ENCODE measurements around the gene GOLT1A. TPM values are rescaled to one million over a fixed set of nuclear protein-coding genes. Genes with fewer than 3 reads are reported as not detected.
A peak's percentile ranks its signal among the peaks of the same experiment; 100 is the strongest.

GOLT1A gene
- total RNA-seq, 1 donor from 2014 or later, result 1.8 TPM

DNA sequence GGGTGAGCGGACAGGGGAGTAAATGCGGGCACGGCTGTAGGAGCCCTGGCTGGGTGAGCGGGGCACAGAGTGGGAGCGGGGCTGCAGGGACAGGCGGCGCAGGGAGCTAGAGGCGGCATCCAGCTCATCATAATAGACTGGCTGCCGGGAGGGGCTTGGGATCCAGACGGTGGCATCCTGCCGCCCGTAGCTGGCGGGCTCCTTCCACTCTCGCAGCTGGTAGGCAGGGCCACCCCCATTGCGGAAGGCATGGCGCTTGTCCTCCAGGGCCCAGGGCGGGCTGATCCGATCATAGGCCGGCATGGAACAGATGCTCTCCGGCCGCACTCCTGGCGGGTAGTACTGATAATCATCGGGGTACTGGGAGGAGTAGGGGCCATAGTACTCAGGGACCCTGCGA, 43.7 kb upstream of the GOLT1A start:
- no peak for FAIRE-seq
- TF ChIP-seq, protein P1, sequence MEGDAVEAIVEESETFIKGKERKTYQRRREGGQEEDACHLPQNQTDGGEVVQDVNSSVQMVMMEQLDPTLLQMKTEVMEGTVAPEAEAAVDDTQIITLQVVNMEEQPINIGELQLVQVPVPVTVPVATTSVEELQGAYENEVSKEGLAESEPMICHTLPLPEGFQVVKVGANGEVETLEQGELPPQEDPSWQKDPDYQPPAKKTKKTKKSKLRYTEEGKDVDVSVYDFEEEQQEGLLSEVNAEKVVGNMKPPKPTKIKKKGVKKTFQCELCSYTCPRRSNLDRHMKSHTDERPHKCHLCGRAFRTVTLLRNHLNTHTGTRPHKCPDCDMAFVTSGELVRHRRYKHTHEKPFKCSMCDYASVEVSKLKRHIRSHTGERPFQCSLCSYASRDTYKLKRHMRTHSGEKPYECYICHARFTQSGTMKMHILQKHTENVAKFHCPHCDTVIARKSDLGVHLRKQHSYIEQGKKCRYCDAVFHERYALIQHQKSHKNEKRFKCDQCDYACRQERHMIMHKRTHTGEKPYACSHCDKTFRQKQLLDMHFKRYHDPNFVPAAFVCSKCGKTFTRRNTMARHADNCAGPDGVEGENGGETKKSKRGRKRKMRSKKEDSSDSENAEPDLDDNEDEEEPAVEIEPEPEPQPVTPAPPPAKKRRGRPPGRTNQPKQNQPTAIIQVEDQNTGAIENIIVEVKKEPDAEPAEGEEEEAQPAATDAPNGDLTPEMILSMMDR (IDR thresholded peaks at IDR 0.05; ENCODE audit: insufficient read depth, low read length, severe bottlenecking), result no peak

DNA sequence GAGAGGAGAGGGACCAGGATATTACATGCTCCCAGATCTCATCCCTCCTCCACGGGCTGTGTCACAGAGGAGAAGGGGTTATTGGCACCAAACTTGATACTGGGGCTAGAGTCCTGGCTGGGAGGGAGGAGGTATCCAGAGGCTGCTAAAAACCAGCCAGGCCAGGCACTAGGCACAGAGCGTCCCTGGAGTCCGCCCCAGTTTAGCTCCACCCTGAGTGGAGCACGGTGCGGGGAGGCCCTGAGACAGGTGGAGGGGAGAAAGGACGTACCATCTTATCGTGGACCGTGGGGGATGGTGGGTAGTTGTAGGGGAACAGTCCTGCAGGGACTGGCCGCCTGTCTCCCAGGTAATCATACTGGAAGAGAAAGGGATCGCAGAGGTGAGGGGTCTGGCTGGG, 42.7 kb upstream of the GOLT1A start:
- TF ChIP-seq, protein P1 (IDR thresholded peaks at IDR 0.05; ENCODE audit: insufficient read depth, low read length, severe bottlenecking), result no peak
- Histone ChIP-seq H3K4me3 (ENCODE audit: low read depth, low read length) (no peak overlapping the region), H3K27me3 (ENCODE audit: control insufficient read depth, insufficient read depth, low read length) (no peaks in the 10 kb centered on the region), H3K36me3 (ENCODE audit: control insufficient read depth, insufficient read depth, low read length) (no peaks in the 10 kb centered on the region)
- FAIRE-seq (no peak), DNase-seq (ENCODE audit: low read depth) (no peak)

More for the DNA sequence above, 43.7 kb upstream of the GOLT1A start:
- H3K36me3 ChIP-seq (ENCODE audit: control insufficient read depth, insufficient read depth, low read length), result no peaks in the 10 kb centered on the region
- DNase-seq (ENCODE audit: low read depth), result no peak
- no peaks in the 10 kb centered on the region for H3K27me3 ChIP-seq (ENCODE audit: control insufficient read depth, insufficient read depth, low read length)
- H3K4me3 ChIP-seq (ENCODE audit: low read depth, low read length), result no peak overlapping the region

DNA sequence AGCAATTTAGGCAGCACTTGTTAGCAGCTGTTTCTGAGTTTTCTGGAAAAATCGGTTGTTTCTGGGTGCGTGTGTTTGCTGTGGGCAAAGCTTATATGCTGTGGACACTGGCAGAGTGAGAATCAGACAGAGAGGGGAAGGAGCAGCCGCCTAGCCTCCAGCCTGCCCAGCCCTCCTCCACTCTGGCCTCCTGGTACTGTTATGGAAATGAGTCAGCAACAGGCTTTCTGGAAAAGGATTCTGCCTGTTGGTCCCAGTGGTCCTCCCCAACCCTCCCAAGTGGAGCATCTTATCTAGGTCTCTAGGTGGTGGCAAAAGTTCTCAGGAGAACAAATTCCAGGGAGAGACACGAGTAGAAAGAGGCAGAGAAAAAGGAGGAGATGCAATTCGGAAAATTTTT, 42.2 kb upstream of the GOLT1A start:
- DNase-seq (ENCODE audit: low read depth), result no peak

DNA sequence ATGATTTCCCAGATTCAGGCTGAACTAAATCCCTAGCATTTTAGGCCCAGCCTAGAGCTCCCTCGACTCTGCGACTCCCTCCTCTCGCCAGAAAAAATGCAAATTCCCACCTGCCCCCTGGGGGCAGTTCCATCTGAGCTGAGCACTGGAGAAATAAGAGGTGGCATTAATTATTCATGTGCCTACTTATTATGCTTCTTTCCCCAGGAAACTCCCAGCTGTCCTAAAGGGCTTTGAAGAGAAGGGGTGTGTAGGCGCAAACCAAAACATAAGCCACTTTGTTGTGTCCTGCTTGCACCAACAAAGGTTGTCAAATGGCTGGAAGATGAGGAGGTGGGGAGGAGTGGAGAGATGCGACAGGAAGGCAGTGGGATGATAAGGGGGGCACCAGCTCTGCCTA, 41.4 kb upstream of the GOLT1A start:
- H3K4me3 ChIP-seq (ENCODE audit: low read depth, low read length), result no peak overlapping the region
- H3K36me3 ChIP-seq (ENCODE audit: control insufficient read depth, insufficient read depth, low read length), result no peaks in the 10 kb centered on the region
- DNase-seq (ENCODE audit: low read depth), result no peak
- TF ChIP-seq, protein P1 (IDR thresholded peaks at IDR 0.05; ENCODE audit: insufficient read depth, low read length, severe bottlenecking), result no peak
- H3K27me3 ChIP-seq (ENCODE audit: control insufficient read depth, insufficient read depth, low read length), result no peaks in the 10 kb centered on the region
- FAIRE-seq, result no peak

More for the DNA sequence above, 42.2 kb upstream of the GOLT1A start:
- no peak overlapping the region for H3K4me3 ChIP-seq (ENCODE audit: low read depth, low read length)
- TF ChIP-seq, protein P1 (IDR thresholded peaks at IDR 0.05; ENCODE audit: insufficient read depth, low read length, severe bottlenecking), result no peak
- FAIRE-seq, result no peak
- no peaks in the 10 kb centered on the region for H3K36me3 ChIP-seq (ENCODE audit: control insufficient read depth, insufficient read depth, low read length)
- H3K27me3 ChIP-seq (ENCODE audit: control insufficient read depth, insufficient read depth, low read length), result no peaks in the 10 kb centered on the region

DNA sequence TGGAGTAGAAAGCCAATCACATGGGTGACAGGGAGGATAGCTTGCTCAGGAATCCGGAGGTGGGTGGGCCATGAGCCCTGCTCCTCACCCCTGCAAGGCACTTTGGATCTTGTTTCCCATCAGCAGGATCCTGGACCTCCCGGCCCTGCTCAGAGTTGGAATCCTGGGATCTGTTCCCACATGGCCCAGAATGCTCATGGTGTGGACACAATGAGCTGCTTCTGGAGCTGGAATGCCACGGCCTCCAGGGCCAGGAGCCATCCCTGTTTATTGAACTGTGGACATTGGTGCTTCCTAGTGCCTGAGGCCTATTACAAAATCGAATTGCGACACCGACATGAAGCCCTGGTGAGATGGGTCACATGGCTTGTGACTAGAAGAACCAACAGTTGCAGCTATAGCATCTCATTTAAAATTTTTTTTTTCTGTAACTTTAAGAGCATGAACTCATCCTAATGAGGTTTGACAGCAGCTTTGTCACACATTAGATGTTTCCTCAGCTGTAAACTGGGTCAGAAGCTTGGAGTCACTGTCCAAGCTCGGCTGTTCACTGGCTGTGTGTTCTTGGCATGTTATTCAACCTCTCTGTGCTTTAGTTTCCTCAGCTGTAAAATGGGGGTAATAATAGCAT, 40.4 kb upstream of the GOLT1A start:
- Histone ChIP-seq H3K27me3 (ENCODE audit: control insufficient read depth, insufficient read depth, low read length) (no peaks in the 10 kb centered on the region), H3K36me3 (ENCODE audit: control insufficient read depth, insufficient read depth, low read length) (no peaks in the 10 kb centered on the region), H3K4me3 (ENCODE audit: low read depth, low read length) (no peak overlapping the region)
- peak; percentile 59 for DNase-seq (ENCODE audit: low read depth)
- TF ChIP-seq, protein P1 (IDR thresholded peaks at IDR 0.05; ENCODE audit: insufficient read depth, low read length, severe bottlenecking), result no peak
- peak; percentile 96 for FAIRE-seq
